NCI-H82 treated with DMSO at 0.1 percent for 48 hours (cell line): ENCODE data around the gene SLC25A48.

Source experiments
- DNase-seq: peaks from one replicate; lab custom pipeline; 2025; ENCODE audit not compliant: unreplicated experiment; lab: John Stamatoyannopoulos, UW

SLC25A48 gene

DNA sequence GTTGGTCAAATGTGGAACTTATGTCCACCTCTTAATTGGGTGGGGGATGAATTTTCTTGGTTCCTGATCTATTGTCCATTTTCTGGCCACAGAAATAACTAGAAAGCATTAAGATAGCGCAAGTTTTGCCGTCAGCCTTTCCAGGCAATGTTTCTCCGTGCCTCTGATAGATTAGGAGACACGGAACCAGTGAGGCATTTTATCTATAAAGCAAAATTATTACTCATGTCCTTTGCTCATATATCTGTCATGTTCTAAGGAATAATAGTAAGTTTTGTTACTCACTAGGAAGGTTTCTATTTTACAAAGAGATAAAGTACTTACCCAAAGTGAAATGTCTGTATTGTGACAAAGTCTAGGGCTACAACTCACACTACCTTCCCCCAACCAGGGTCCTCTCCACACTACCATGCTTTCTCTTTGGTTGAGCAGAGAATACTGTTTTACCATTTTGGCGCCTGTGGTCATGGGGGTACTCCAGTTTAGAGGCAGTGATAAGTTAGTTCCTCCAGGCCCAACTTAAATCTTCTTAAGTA lies 81.1 kb downstream of the SLC25A48 start:
- DNase-seq = no peak

GRCh38 chr5:135916638-135917263 lies 82.3 kb downstream of the SLC25A48 start:
- DNase-seq = no peak

GRCh38 chr5:135920199-135920598 lies 85.7 kb downstream of the SLC25A48 start:
- DNase-seq = no peak

DNA sequence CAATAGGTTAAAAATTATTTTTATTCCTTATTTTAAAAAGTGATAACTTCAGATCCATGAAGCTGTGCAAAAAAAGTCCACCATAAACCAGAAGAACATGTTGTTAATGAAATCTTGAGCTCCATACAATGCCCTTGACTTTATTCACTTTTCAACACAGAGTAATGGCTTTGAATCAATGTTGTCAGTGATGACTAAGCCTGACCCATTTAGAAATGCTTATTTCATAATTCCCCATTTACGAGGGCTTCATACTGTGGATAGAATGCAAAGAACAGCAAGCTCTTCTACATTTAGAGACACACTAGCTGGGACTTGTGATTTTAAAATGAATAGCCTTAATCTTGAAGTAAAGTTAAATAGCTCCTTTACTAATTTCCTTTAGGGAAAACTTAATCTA lies 86.9 kb downstream of the SLC25A48 start:
- DNase-seq = no peak

GRCh38 chr5:135930029-135930948 lies 95.8 kb downstream of the SLC25A48 start:
- DNase-seq = no peak

DNA sequence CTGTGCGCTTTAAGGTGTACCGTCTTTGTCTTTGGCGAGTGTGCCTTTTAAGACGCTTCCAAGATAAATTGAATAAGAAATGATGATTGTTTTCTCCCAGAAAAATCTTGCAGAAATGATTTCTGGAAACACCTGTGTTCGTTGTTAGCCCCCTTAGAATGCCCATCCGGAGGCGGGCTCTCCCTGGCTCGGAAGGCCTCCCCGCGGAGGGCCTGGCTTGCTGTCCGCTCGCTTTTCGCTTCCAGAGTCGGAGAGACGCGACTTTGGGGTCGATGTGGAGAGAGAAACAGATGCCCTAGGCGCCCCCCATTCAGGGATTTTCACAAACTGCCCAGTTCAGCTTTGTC lies 96.5 kb downstream of the SLC25A48 start:
- DNase-seq = no peak

DNA sequence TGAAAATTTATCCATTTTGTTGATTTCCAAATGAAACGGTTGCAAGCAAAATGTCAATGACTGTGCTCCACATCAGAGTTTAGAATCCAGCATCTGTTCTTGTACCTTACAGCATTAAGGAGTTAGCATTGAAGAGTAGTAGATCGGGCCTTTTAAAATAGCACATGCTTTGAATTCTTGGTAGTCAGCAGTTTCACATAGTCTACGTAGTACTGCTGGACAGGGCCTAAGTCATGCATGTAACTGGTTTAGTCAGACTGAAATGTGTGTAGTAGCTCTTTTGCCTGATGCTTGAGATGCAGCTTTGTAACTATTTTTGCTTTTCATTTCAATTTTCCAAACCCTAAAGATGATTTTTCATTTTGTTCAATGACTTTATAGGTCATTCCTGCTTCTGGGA lies 100.5 kb downstream of the SLC25A48 start:
- no peak for DNase-seq

- no peak for DNase-seq
These were observed 102.9 kb downstream of the SLC25A48 start for GRCh38 chr5:135937245-135937911.
